Coronary artery (tissue), 2 donors: ENCODE data around the gene CD300C.

Experiments used
- DNase-seq: peaks from one replicate; pipeline ENCODE4 v3.0.0-alpha.2; 2017; ENCODE audit warnings: low spot score
- H3K27ac ChIP-seq, 2 donors: fragments of 200-600 bp; sonication (generic); one replicate each; pipeline ENCODE4 v1.5.1; 2016 to 2019
- H3K4me3 ChIP-seq: fragments of 200-600 bp; sonication (generic); 2 replicates; pipeline ENCODE4 v1.5.1; 2016; ENCODE audit warnings: mild to moderate bottlenecking, moderate library complexity
- CTCF ChIP-seq: fragments of 200-600 bp; sonication (generic); IDR thresholded peaks from one replicate; pipeline ENCODE4 v1.5.1; 2019; ENCODE audit warnings: antibody characterized with exemption

The CD300C gene

DNA sequence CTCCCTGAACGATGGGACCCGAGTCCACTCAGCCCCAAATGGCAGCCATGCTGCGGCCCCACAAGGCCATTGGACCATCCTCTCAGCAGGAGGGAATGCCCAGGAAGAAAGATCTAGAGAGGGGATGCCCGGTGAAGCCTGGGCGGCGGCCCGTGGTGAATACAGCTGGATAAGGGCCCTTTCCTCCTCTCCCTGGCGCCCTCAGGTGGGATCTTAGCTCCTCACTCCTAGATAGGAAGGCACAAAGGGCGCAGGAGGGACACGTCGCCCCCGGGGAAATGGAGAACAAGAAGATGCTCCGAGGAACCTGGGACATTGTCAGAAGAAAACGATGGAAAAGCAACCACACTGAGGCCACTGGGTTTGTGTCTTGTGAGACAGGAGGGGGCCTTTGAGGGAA lies 2.5 kb downstream of the CD300C start:
- DNase-seq: no peak
- no peak overlapping the region for H3K4me3 ChIP-seq

DNA sequence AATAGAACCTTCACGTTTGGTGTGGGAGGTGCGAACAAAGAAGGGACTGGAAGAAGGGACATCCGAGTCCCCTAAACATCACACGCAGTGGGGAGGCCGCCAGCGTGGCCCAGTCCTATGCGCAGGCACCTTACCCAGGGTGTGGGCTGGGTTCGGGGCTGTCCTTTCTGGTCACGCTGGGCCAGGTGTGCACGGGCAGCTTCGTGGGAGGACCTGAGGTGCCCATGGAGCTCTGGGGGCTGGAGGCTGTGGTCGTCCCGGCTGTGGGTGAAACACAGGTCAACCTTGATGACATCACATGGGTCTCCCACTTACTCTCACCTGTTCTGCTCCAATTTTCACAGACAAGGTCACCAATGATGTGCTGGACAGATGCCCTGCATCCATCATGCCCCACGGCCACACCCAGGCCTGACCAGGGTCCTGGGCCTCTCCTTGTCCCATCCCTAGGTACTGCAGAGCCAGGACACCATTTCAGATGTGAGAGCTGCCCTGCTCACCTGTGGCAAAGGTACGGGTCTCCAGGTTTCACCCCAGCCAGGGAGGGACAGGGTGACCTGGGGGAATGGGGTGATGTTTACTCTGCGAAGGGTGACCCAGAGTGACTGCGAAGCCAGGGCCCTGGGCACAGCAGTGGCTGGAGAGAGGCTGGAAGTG lies 3.1 kb downstream of the CD300C start:
- no peak overlapping the region for H3K27ac ChIP-seq
- no peak for DNase-seq
- no peak for TF ChIP-seq CTCF
- H3K4me3 ChIP-seq: no peak overlapping the region

More for the DNA sequence above, 2.5 kb downstream of the CD300C start:
- no peak overlapping the region for H3K27ac ChIP-seq
- no peak for TF ChIP-seq CTCF

DNA sequence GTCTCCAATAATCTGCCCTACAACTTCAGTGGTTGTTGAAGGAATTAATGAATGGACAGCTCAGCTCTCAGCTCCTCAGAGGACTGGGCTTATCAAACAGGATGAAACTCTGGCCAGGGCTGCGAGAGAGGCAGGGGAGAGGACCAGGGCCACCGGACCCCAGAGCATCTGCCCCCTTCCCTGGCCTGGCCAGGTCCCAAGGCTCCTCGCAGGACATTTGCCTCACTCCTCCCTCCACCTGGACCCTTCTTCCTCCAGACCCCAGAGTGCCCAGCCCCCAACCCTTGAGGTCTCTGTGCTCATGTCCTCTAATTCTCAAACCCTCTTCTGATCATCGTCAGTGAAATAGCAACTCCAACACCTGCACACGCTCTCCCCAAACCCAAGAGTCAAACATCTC lies 3.7 kb downstream of the CD300C start:
- DNase-seq: no peak
- no peak overlapping the region for H3K27ac ChIP-seq
- no peak overlapping the region for H3K4me3 ChIP-seq
- no peak for TF ChIP-seq CTCF

- no peak overlapping the region for H3K4me3 ChIP-seq
- no peak for DNase-seq
- no peak overlapping the region for H3K27ac ChIP-seq
- TF ChIP-seq CTCF: no peak
Measured at GRCh38 chr17:74541176-74542111, 4.5 kb downstream of the CD300C start.

DNA sequence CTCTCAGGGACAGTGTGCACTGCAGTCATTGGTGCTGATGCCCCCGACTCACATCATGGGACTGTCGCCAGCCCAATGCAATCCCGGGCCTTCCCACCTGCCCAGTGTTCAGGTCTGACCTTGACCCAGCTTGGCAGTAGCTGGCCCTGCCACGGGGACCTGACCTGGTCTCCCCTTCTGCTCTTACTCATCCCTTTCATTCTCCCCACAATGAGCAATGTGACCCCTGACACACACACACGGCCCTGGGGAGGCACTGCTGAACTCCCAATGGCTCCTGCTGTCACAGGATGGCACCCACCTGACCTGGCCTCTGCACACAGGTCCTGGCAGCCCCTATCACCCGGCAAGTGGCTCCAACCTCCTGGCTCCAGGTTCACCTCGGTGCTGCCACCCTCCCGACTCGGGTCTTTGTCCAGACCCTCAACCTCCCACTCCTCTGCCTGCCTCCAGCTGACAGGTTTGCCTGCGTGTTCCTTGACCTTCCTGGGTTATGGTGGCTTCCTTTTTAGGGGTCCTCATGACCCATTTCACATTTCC lies 6.6 kb downstream of the CD300C start:
- no peak overlapping the region for H3K4me3 ChIP-seq
- TF ChIP-seq CTCF: no peak
- no peak for DNase-seq
- no peak overlapping the region for H3K27ac ChIP-seq

- H3K4me3 ChIP-seq: no peak overlapping the region
- no peak for TF ChIP-seq CTCF
- no peak overlapping the region for H3K27ac ChIP-seq
- DNase-seq: no peak
Measured at GRCh38 chr17:74536890-74537289, 9.0 kb downstream of the CD300C start.
